Esophagus squamous epithelium (tissue), 5 donors: ENCODE data around the gene HOXB5. TPM values are rescaled to one million over a fixed set of nuclear protein-coding genes. Genes with fewer than 3 reads are reported as not detected.

Experiments
- DNase-seq: peaks from one replicate; lab custom pipeline; 2025; lab: John Stamatoyannopoulos, UW
- H3K27ac ChIP-seq, 4 donors: fragments of 200-600 bp; sonication (generic); one replicate each; pipeline ENCODE4 v1.5.1; 2016 to 2019; ENCODE audit warnings: mild to moderate bottlenecking in 1 of 4
- H3K27me3 ChIP-seq, 4 donors: fragments of 200-600 bp; sonication (generic); 1 replicate in 3 of 4; 2 replicates in 1 of 4; pipeline versions ENCODE4 v1.5.1 to v1.6.0; 2017 to 2021; ENCODE audit warnings: antibody characterized with exemption in 1 of 4
- H3K36me3 ChIP-seq, 3 donors: fragments of 200-600 bp; sonication (generic); one replicate each; pipeline ENCODE4 v1.5.1; 2016 to 2019
- H3K4me1 ChIP-seq, 3 donors: fragments of 200-600 bp; sonication (generic); one replicate each; pipeline ENCODE4 v1.5.1; 2017 to 2019
- H3K4me3 ChIP-seq, 4 donors: fragments of 200-600 bp; sonication (generic); 1 replicate in 3 of 4; 2 replicates in 1 of 4; pipeline ENCODE4 v1.5.1; 2016 to 2019; ENCODE audit warnings: mild to moderate bottlenecking in 2 of 4, moderate library complexity in 1 of 4
- H3K9me3 ChIP-seq, 3 donors: fragments of 200-600 bp; sonication (generic); one replicate each; pipeline ENCODE4 v1.5.1; 2016 to 2019
- CTCF ChIP-seq, 6 experiments: fragments of 450-650 bp in 4 of 6; fragments of 200-600 bp in 2 of 6; sonication (generic) in 2 of 6; IDR thresholded peaks; one replicate each; pipeline ENCODE4 v1.5.1; 2016 to 2019; ENCODE audit warnings: antibody characterized with exemption in 6 of 6, mild to moderate bottlenecking in 4 of 6, moderate library complexity in 4 of 6
- POLR2A ChIP-seq, 4 donors: fragments of 450-650 bp; IDR thresholded peaks; one replicate each; pipeline ENCODE4 v1.6.1; 2017; ENCODE audit warnings: antibody characterized with exemption in 4 of 4, mild to moderate bottlenecking in 4 of 4, moderate library complexity in 3 of 4
- WGBS, 2 donors: methylation state at CpG; one replicate each; pipeline ENCODE4 v1.1.5; 2018; 5-methylcytosine and 5-hydroxymethylcytosine counted together
- intact Hi-C: fragments of 100-400 bp; cut with DNase I; formaldehyde crosslinking; loops from one replicate; pipeline ENCODE4 v1.15.0; 2022
- total RNA-seq, 4 donors: library from RNA; depleted of rRNA; stranded (reverse); fragments of >200 nt; gene quantifications; one replicate each; pipeline ENCODE4 v1.1.0, GENCODE V29; 2016
- donor health status: DM: yes; HTN: yes; CAD: no.

HOXB5 gene
- total RNA-seq, 4 donors from 2014 or later = not detected

GRCh38 chr17:48575673-48576478, 17.7 kb downstream of the HOXB5 start:
- Histone ChIP-seq H3K4me1 (peaks cover 0 to 94% (median 50%) of the 10 kb centered on the region in 3 donors), H3K36me3 (no peaks in the 10 kb centered on the region), H3K9me3 (no peaks in the 10 kb centered on the region), H3K27ac (peak overlapping the region; percentile 88 to 96 (median 92)), H3K4me3 (peak overlapping the region; percentile 49 to 83 (median 61)), H3K27me3 (peaks cover 0 to 100% (median 6%) of the 10 kb centered on the region in 4 donors)
- 15 to 40% methylated on average over 18 to 19 of the region's 22 CpGs for WGBS, 2 donors
- TF ChIP-seq CTCF (IDR thresholded peaks at IDR 0.05) (no peak), POLR2A (IDR thresholded peaks at IDR 0.05) (no peak)
- intact Hi-C loops = loop anchor here (5.0 kb wide), 1 partner anchor 34 kb away; no protein-coding TSS in a partner anchor
- DNase-seq = no peak

GRCh38 chr17:48575066-48575582, 18.5 kb downstream of the HOXB5 start:
- no peak for DNase-seq
- 42 to 48% methylated on average over 7 of the region's 7 CpGs for WGBS, 2 donors
- no peaks in the 10 kb centered on the region for H3K9me3 ChIP-seq
- TF ChIP-seq CTCF (IDR thresholded peaks at IDR 0.05) = no peak
- no peak for TF ChIP-seq POLR2A (IDR thresholded peaks at IDR 0.05)
- H3K27ac ChIP-seq = peak overlapping the region; percentile 88 to 93 (median 92)
- H3K36me3 ChIP-seq = no peaks in the 10 kb centered on the region
- intact Hi-C loops = loop anchor here (5.0 kb wide), 1 partner anchor 33 kb away; no protein-coding TSS in a partner anchor
- peaks cover 0 to 100% (median 6%) of the 10 kb centered on the region in 4 donors for H3K27me3 ChIP-seq
- peak overlapping the region in 3 of 4 donors; percentile 52 to 83 (median 70) for H3K4me3 ChIP-seq
- H3K4me1 ChIP-seq = peaks cover 0 to 95% (median 46%) of the 10 kb centered on the region in 3 donors

GRCh38 chr17:48574505-48575065, 19.0 kb downstream of the HOXB5 start:
- Histone ChIP-seq H3K36me3 (no peaks in the 10 kb centered on the region), H3K9me3 (no peaks in the 10 kb centered on the region), H3K27ac (peak overlapping the region; percentile 88 to 93 (median 92)), H3K4me1 (peaks cover 0 to 95% (median 52%) of the 10 kb centered on the region in 3 donors), H3K27me3 (peaks cover 0 to 100% (median 7%) of the 10 kb centered on the region in 4 donors), H3K4me3 (peak overlapping the region; percentile 3 to 83 (median 61))
- TF ChIP-seq CTCF (IDR thresholded peaks at IDR 0.05) (no peak), POLR2A (IDR thresholded peaks at IDR 0.05) (no peak)
- intact Hi-C loops = loop anchor here (5.0 kb wide), 1 partner anchor 32 kb away; no protein-coding TSS in a partner anchor
- WGBS, 2 donors = 33 to 42% methylated on average over 8 of the region's 8 CpGs
- DNase-seq = no peak

GRCh38 chr17:48571826-48572417, 21.7 kb downstream of the HOXB5 start:
- TF ChIP-seq POLR2A (IDR thresholded peaks at IDR 0.05) (no peak), CTCF (IDR thresholded peaks at IDR 0.05) (no peak)
- Histone ChIP-seq H3K36me3 (no peaks in the 10 kb centered on the region), H3K27me3 (peaks cover 0 to 99% (median 7%) of the 10 kb centered on the region in 4 donors), H3K4me1 (peaks cover 0 to 96% (median 59%) of the 10 kb centered on the region in 3 donors), H3K4me3 (peak overlapping the region in 3 of 4 donors; percentile 31 to 83 (median 34)), H3K27ac (peak overlapping the region; percentile 88 to 93 (median 92)), H3K9me3 (no peaks in the 10 kb centered on the region)
- intact Hi-C loops = no loop called here
- WGBS, 2 donors = 24 to 62% methylated on average over 1 of the region's 1 CpG
- DNase-seq = no peak
